ENCODE data around the gene ARHGEF7. TPM values are rescaled to one million over a fixed set of nuclear protein-coding genes. Genes with fewer than 3 reads are reported as not detected.

The ARHGEF7 gene
- total RNA-seq, 1 donor from 2014 or later = 63.2 TPM

- intact Hi-C loops (cut with DNase I) = no loop called here
- ATAC-seq = no peak
Observed at GRCh38 chr13:111140562-111141105, 25.5 kb downstream of the ARHGEF7 start.

DNA sequence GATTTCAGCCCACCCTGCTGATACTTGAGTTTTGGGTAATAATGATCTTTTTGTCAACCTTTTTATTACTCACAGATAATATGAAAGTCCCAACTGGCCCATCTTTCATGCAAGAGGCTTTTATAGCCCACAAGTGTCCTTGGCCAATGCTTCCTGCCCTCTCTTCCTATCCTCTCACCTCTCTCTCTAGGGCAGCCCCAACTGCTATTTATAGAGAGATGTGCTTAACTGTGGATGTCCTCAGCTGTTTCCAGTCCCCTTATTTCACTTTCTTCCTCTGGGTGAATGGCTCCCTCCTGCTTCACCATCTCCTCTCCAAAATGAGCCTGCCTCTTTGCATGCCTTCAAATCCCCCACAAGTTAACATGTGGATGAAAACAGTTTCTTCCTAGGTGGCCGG lies 27.4 kb downstream of the ARHGEF7 start:
- H3K9me3 ChIP-seq = no peaks in the 10 kb centered on the region
- no peaks in the 10 kb centered on the region for H3K4me1 ChIP-seq
- H3K27ac ChIP-seq = no peak overlapping the region
- no peaks in the 10 kb centered on the region for H3K27me3 ChIP-seq
- no peak overlapping the region for H3K4me3 ChIP-seq
- TF ChIP-seq, protein P1, sequence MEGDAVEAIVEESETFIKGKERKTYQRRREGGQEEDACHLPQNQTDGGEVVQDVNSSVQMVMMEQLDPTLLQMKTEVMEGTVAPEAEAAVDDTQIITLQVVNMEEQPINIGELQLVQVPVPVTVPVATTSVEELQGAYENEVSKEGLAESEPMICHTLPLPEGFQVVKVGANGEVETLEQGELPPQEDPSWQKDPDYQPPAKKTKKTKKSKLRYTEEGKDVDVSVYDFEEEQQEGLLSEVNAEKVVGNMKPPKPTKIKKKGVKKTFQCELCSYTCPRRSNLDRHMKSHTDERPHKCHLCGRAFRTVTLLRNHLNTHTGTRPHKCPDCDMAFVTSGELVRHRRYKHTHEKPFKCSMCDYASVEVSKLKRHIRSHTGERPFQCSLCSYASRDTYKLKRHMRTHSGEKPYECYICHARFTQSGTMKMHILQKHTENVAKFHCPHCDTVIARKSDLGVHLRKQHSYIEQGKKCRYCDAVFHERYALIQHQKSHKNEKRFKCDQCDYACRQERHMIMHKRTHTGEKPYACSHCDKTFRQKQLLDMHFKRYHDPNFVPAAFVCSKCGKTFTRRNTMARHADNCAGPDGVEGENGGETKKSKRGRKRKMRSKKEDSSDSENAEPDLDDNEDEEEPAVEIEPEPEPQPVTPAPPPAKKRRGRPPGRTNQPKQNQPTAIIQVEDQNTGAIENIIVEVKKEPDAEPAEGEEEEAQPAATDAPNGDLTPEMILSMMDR (IDR thresholded peaks at IDR 0.05) = no peak
- intact Hi-C loops (cut with DNase I) = no loop called here
- ATAC-seq (no peak), DNase-seq (no peak)
- H3K36me3 ChIP-seq = no peaks in the 10 kb centered on the region

More at GRCh38 chr13:111140562-111141105, 25.5 kb downstream of the ARHGEF7 start:
- DNase-seq = no peak
- H3K36me3 ChIP-seq = no peaks in the 10 kb centered on the region
- TF ChIP-seq, protein P1 (IDR thresholded peaks at IDR 0.05) = no peak
- no peak overlapping the region for H3K27ac ChIP-seq
- H3K27me3 ChIP-seq = no peaks in the 10 kb centered on the region
- H3K9me3 ChIP-seq = no peaks in the 10 kb centered on the region
- H3K4me3 ChIP-seq = no peak overlapping the region
- H3K4me1 ChIP-seq = no peaks in the 10 kb centered on the region

- H3K27me3 ChIP-seq = no peaks in the 10 kb centered on the region
- H3K4me3 ChIP-seq = no peak overlapping the region
- intact Hi-C loops (cut with DNase I) = no loop called here
- H3K9me3 ChIP-seq = no peaks in the 10 kb centered on the region
- H3K36me3 ChIP-seq = no peaks in the 10 kb centered on the region
- TF ChIP-seq, protein P1 (IDR thresholded peaks at IDR 0.05) = no peak
- ATAC-seq (no peak), DNase-seq (no peak)
- H3K4me1 ChIP-seq = no peaks in the 10 kb centered on the region
- H3K27ac ChIP-seq = no peak overlapping the region
Observed at GRCh38 chr13:111143865-111144540, 28.9 kb downstream of the ARHGEF7 start.

GRCh38 chr13:111145071-111145470 lies 30.0 kb downstream of the ARHGEF7 start:
- Histone ChIP-seq H3K9me3 (no peaks in the 10 kb centered on the region), H3K4me3 (no peak overlapping the region), H3K4me1 (no peaks in the 10 kb centered on the region), H3K36me3 (no peaks in the 10 kb centered on the region), H3K27ac (no peak overlapping the region), H3K27me3 (no peaks in the 10 kb centered on the region)
- TF ChIP-seq, protein P1 (IDR thresholded peaks at IDR 0.05) = no peak
- ATAC-seq = no peak
- no peak for DNase-seq
- intact Hi-C loops (cut with DNase I) = no loop called here

- ATAC-seq (no peak), DNase-seq (no peak)
- H3K9me3 ChIP-seq = no peaks in the 10 kb centered on the region
- H3K36me3 ChIP-seq = no peaks in the 10 kb centered on the region
- H3K27me3 ChIP-seq = no peaks in the 10 kb centered on the region
- no peak overlapping the region for H3K27ac ChIP-seq
- no peaks in the 10 kb centered on the region for H3K4me1 ChIP-seq
- no peak overlapping the region for H3K4me3 ChIP-seq
- TF ChIP-seq, protein P1 (IDR thresholded peaks at IDR 0.05) = no peak
- intact Hi-C loops (cut with DNase I) = no loop called here
Observed at GRCh38 chr13:111145506-111145905, 30.4 kb downstream of the ARHGEF7 start.
